ENCODE measurements around the gene G6PC2. TPM values are rescaled to one million over a fixed set of nuclear protein-coding genes. Genes with fewer than 3 reads are reported as not detected.

G6PC2 gene
- total RNA-seq, 1 donor: not detected

DNA sequence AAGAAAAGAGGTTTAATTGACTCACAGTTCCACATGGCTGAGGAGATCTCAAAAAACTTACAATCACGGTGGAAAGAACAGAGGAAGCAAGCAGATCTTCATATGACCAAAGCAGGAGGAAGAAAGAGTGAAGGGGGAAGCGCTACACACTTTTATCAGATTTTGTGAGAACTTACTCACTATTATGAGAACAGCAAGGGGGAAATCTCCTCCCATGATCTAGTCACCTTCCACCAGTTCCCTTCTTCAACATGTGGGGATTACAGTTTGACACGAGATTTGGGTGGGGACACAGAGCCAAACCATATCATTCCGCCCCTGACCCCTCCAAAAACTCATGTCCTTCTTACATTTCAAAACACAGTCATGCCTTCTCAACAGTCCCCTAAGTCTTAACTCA is 54.2 kb downstream of the G6PC2 start:
- no peak for DNase-seq (ENCODE audit: low read depth)
- TF ChIP-seq, protein P1, sequence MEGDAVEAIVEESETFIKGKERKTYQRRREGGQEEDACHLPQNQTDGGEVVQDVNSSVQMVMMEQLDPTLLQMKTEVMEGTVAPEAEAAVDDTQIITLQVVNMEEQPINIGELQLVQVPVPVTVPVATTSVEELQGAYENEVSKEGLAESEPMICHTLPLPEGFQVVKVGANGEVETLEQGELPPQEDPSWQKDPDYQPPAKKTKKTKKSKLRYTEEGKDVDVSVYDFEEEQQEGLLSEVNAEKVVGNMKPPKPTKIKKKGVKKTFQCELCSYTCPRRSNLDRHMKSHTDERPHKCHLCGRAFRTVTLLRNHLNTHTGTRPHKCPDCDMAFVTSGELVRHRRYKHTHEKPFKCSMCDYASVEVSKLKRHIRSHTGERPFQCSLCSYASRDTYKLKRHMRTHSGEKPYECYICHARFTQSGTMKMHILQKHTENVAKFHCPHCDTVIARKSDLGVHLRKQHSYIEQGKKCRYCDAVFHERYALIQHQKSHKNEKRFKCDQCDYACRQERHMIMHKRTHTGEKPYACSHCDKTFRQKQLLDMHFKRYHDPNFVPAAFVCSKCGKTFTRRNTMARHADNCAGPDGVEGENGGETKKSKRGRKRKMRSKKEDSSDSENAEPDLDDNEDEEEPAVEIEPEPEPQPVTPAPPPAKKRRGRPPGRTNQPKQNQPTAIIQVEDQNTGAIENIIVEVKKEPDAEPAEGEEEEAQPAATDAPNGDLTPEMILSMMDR (IDR thresholded peaks at IDR 0.05; ENCODE audit: insufficient read depth, low read depth, low read length): no peak
- no peak overlapping the region for H3K4me3 ChIP-seq (ENCODE audit: low read depth, low read length)

DNA sequence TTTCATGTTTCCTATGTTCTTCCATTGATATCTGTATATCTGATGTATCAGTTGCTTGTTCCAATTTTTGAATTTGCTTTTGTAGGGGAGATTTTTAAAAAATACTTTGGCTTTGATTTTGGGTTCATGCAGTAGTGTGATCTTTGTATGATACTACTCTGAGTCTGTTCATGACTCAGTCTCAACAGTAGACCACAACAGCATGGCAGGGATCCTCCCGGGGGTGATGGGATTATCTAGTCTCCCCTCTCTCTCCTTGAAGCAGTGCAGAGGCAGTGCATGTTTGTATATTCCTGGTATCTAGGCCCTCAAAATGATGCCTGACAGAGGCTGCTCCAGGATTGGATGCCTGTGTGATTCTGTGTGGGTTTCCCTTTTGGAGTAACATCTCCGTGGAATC is 55.3 kb downstream of the G6PC2 start:
- no peak for DNase-seq (ENCODE audit: low read depth)
- TF ChIP-seq, protein P1 (IDR thresholded peaks at IDR 0.05; ENCODE audit: insufficient read depth, low read depth, low read length): no peak
- H3K4me3 ChIP-seq (ENCODE audit: low read depth, low read length): no peak overlapping the region

Other genes starting within 250 kb of the G6PC2 start
- gene NOSTRIN, start 98.7 kb upstream of the G6PC2 start, total RNA-seq: 0.32 and 0.43 TPM in 2 replicates
- gene SPC25, start 10.9 kb upstream of the G6PC2 start, total RNA-seq: 2.9 and 7.3 TPM in 2 replicates
- under 0.01 TPM in 1 of 2 replicates, not detected in the other for gene ABCB11, start 130.0 kb downstream of the G6PC2 start, total RNA-seq
- gene DHRS9, start 168.3 kb downstream of the G6PC2 start, total RNA-seq: under 0.01 TPM in 1 of 2 replicates, not detected in the other